K562 (cell line): ENCODE measurements around the gene HAUS7. TPM values are rescaled to one million over a fixed set of nuclear protein-coding genes. Genes with fewer than 3 reads are reported as not detected.

Source experiments
- FUS ChIP-seq: fragments of 200-400 bp; formaldehyde crosslinking; optimal IDR thresholded peaks from 2 replicates; pipeline ENCODE3; 2017; ENCODE audit warnings: low read depth, low read length
- MEIS2 ChIP-seq: fragments of 450-650 bp; IDR thresholded peaks from 2 replicates; pipeline ENCODE4 v1.6.1; 2014; ENCODE audit warnings: mild to moderate bottlenecking; ENCODE audit not compliant: partially characterized antibody
- NBN ChIP-seq: fragments of 450-650 bp; IDR thresholded peaks from 2 replicates; pipeline ENCODE4 v1.6.1; 2016; ENCODE audit warnings: low read depth, mild to moderate bottlenecking
- ZFX ChIP-seq: sonication (generic); formaldehyde crosslinking; IDR thresholded peaks from 2 replicates; pipeline ENCODE4 v1.8.0; 2022; ENCODE audit warnings: mild to moderate bottlenecking, missing genetic modification reagents, moderate library complexity
- ZNF551 ChIP-seq: fragments of 250-450 bp; sonication (Bioruptor Pico); IDR thresholded peaks from 2 replicates; pipeline ENCODE4 v1.5.0; 2021; ENCODE audit warnings: mild to moderate bottlenecking, moderate library complexity
- ZNF76 ChIP-seq: fragments of 250-450 bp; sonication (Bioruptor Pico); IDR thresholded peaks from 2 replicates; pipeline ENCODE4 v1.4.0; 2020; ENCODE audit warnings: mild to moderate bottlenecking, moderate library complexity, borderline replicate concordance
- ZNF766 ChIP-seq: fragments of 200-800 bp; sonication (Bioruptor generic); conservative IDR thresholded peaks from 2 replicates; pipeline ENCODE4 v1.6.1; 2016; ENCODE audit warnings: missing genetic modification characterization, missing compliant biosample characterization
- polyA plus RNA-seq, 8 experiments: library from polyadenylated mRNA; depleted of rRNA in 4 of 8; stranded (reverse) in 5 of 8; unstranded in 3 of 8; fragments of >200 nt; fragmentation: Nextera tagmentation in 2 of 8; fragmentation: Illumina TruSeq in 1 of 8; extraction: Ambion mirVana in 2 of 8; extraction: Trizol in 1 of 8; gene quantifications; 2 replicates each; pipeline versions ENCODE4 v1.2.1 to v1.2.3, GENCODE V29; 2011 to 2014; ENCODE audit warnings: inconsistent platforms in 1 of 8, missing spikeins in 1 of 8
- total RNA-seq, 7 experiments: library from RNA; depleted of rRNA in 6 of 7; stranded (reverse); fragments of >200 nt in 6 of 7; fragmentation: Illumina TruSeq in 2 of 7; extraction: Trizol in 2 of 7; gene quantifications; 2 replicates each; pipeline versions ENCODE4 v1.2.1 to v1.2.3, GENCODE V29; 2011 to 2021; ENCODE audit warnings: low replicate concordance in 1 of 7
- TF ChIP-seq, protein P1 (sequence below): fragments of 250-450 bp; sonication (Bioruptor Pico); IDR thresholded peaks from 2 replicates; pipeline ENCODE4 v1.8.0; 2021; ENCODE audit warnings: moderate library complexity, mild to moderate bottlenecking, inconsistent platforms
- TF ChIP-seq, protein P2 (sequence below): sonication (generic); formaldehyde crosslinking; IDR thresholded peaks from 2 replicates; pipeline ENCODE4 v1.8.0; 2022; ENCODE audit warnings: mild to moderate bottlenecking, missing genetic modification reagents
- TF ChIP-seq, protein P3 (sequence below): fragments of 450-650 bp; IDR thresholded peaks from one replicate; pipeline ENCODE4 v1.6.1; 2018; ENCODE audit warnings: mild to moderate bottlenecking, moderate library complexity; ENCODE audit not compliant: partially characterized antibody
- TF ChIP-seq, protein P4 (sequence below): fragments of 250-450 bp; sonication (Bioruptor Pico); IDR thresholded peaks from 2 replicates; pipeline ENCODE4 v1.5.1; 2021; ENCODE audit warnings: mild to moderate bottlenecking

HAUS7 gene
- total and polyA plus RNA-seq, 9 of the 15 experiments (the other 6 are each of a cell fraction or from before 2014, with no cell fraction given): 10.0 to 94.9 (median 48.8) TPM

DNA sequence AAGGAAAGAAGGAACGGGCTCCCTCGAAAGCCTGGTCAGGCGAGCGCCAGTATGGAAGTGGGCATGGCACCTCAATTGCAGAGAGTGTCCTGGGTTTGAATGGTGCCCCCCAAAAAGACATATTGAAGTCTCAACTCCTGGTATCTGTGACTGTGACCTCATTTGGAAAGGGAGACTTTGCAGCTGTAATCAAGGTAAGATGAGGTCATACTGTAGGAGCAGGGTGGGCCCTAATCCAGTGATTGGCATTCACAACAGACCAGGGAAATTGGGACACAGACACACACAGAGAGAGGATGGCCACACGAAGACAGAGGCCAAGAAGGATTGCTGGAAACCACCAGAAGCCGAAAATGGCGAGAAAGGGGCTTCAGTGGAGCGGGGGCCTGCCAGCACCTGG, 52.7 kb downstream of the HAUS7 start (continued):
- TF ChIP-seq, protein P1, sequence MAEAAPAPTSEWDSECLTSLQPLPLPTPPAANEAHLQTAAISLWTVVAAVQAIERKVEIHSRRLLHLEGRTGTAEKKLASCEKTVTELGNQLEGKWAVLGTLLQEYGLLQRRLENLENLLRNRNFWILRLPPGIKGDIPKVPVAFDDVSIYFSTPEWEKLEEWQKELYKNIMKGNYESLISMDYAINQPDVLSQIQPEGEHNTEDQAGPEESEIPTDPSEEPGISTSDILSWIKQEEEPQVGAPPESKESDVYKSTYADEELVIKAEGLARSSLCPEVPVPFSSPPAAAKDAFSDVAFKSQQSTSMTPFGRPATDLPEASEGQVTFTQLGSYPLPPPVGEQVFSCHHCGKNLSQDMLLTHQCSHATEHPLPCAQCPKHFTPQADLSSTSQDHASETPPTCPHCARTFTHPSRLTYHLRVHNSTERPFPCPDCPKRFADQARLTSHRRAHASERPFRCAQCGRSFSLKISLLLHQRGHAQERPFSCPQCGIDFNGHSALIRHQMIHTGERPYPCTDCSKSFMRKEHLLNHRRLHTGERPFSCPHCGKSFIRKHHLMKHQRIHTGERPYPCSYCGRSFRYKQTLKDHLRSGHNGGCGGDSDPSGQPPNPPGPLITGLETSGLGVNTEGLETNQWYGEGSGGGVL: no peak
- TF ChIP-seq ZNF766 (CRISPR knock-in tag): no peak
- TF ChIP-seq, protein P2, sequence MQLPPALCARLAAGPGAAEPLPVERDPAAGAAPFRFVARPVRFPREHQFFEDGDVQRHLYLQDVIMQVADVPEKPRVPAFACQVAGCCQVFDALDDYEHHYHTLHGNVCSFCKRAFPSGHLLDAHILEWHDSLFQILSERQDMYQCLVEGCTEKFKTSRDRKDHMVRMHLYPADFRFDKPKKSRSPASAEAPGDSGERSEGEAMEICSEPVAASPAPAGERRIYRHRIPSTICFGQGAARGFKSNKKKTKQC (CRISPR knock-in tag): no peak
- TF ChIP-seq ZFX (CRISPR knock-in tag): no peak
- TF ChIP-seq, protein P3, sequence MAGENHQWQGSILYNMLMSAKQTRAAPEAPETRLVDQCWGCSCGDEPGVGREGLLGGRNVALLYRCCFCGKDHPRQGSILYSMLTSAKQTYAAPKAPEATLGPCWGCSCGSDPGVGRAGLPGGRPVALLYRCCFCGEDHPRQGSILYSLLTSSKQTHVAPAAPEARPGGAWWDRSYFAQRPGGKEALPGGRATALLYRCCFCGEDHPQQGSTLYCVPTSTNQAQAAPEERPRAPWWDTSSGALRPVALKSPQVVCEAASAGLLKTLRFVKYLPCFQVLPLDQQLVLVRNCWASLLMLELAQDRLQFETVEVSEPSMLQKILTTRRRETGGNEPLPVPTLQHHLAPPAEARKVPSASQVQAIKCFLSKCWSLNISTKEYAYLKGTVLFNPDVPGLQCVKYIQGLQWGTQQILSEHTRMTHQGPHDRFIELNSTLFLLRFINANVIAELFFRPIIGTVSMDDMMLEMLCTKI: no peak
- no peak for TF ChIP-seq ZNF551
- no peak for TF ChIP-seq ZNF76
- no peak for TF ChIP-seq MEIS2
- no peak for TF ChIP-seq FUS
- TF ChIP-seq NBN: no peak
- TF ChIP-seq, protein P4, sequence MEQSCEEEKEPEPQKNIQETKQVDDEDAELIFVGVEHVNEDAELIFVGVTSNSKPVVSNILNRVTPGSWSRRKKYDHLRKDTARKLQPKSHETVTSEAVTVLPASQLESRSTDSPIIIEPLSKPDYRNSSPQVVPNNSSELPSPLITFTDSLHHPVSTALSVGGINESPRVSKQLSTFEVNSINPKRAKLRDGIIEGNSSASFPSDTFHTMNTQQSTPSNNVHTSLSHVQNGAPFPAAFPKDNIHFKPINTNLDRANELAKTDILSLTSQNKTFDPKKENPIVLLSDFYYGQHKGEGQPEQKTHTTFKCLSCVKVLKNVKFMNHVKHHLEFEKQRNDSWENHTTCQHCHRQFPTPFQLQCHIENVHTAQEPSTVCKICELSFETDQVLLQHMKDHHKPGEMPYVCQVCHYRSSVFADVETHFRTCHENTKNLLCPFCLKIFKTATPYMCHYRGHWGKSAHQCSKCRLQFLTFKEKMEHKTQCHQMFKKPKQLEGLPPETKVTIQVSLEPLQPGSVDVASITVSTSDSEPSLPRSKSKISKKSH (CRISPR knock-in tag): no peak
